C4-2B (cell line): Measurements from ENCODE around the gene NPC1.
A peak's percentile ranks its signal among the peaks of the same experiment; 100 is the strongest.

Experiments used
- H3K27ac ChIP-seq: fragments of 450-650 bp; 2 replicates; pipeline ENCODE4 v1.5.1; 2017
- ZFX ChIP-seq: fragments of 450-650 bp; IDR thresholded peaks from 2 replicates; pipeline ENCODE4 v1.6.1; 2017
- TF ChIP-seq, protein P1 (sequence below): fragments of 450-650 bp; conservative IDR thresholded peaks from 2 replicates; pipeline ENCODE4 v1.5.1; 2017; ENCODE audit warnings: mild to moderate bottlenecking

The NPC1 gene

GRCh38 chr18:23526501-23527063, 59.7 kb downstream of the NPC1 start:
- H3K27ac ChIP-seq: no peak overlapping the region
- no peak for TF ChIP-seq ZFX
- TF ChIP-seq, protein P1, sequence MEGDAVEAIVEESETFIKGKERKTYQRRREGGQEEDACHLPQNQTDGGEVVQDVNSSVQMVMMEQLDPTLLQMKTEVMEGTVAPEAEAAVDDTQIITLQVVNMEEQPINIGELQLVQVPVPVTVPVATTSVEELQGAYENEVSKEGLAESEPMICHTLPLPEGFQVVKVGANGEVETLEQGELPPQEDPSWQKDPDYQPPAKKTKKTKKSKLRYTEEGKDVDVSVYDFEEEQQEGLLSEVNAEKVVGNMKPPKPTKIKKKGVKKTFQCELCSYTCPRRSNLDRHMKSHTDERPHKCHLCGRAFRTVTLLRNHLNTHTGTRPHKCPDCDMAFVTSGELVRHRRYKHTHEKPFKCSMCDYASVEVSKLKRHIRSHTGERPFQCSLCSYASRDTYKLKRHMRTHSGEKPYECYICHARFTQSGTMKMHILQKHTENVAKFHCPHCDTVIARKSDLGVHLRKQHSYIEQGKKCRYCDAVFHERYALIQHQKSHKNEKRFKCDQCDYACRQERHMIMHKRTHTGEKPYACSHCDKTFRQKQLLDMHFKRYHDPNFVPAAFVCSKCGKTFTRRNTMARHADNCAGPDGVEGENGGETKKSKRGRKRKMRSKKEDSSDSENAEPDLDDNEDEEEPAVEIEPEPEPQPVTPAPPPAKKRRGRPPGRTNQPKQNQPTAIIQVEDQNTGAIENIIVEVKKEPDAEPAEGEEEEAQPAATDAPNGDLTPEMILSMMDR: no peak

DNA sequence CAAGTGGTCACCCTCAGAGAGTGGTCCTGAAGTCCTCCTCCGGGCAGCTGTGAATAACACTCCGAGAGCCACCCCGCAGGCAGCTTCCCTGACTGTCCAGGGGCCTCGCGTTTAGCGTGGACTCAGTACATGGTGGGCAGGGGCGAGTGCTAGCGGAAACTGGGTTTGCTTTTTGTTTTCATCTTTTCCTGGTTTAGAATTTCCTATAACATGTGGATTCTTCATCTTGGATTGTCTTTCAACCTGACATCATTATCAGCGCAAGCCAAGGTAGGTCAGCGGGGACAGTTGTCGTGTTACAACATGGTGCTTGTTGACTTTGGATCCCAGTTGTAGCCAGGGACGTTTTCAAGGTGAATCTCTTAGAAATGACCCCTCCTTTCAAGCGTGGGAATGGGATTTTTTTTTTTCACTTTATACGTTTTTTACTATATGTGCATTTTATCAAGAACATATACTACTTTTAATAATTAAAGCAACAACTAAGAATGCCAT, 62.0 kb downstream of the NPC1 start:
- no peak overlapping the region for H3K27ac ChIP-seq
- TF ChIP-seq, protein P1: no peak
- no peak for TF ChIP-seq ZFX

DNA sequence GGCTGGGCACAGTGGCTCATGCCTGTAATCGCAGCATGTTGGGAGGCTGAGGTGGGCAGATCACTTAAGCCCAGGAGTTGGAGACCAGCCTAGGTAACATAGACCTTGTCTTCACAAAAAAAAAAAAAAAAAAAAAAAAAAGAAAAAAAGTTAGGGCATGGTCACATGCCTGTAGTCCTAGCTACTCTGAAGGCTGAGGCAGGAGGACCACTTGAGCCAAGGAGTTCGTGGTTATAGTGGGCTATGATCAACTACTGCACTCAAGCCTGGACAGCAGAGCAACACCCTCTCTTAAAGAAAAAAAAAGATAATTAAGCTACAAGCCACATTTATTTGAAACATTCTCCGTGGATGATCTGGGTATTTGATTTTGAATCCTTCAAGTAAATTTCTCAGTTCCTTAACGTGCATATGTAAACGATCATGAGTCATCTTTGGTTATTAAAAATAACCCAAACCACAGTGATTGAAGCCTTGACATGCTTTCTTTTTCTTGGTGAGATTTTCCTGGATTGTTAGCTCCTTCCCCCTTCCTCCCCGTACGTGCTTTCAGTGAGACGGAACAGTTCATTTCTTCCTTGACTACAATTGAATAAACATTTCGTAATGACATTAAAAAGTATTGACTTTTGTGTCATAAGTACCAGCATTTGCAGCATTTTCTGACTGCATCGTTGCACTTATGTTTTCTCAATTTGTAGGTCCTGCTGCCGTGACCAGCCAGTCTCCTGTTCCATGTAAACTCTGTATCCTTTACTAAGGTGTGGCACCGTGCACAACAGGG, 62.7 kb downstream of the NPC1 start:
- no peak overlapping the region for H3K27ac ChIP-seq
- no peak for TF ChIP-seq ZFX
- TF ChIP-seq, protein P1: no peak

GRCh38 chr18:23521907-23522306, 64.4 kb downstream of the NPC1 start:
- TF ChIP-seq ZFX: no peak
- TF ChIP-seq, protein P1: no peak
- H3K27ac ChIP-seq: no peak overlapping the region

GRCh38 chr18:23521271-23521670, 65.0 kb downstream of the NPC1 start:
- no peak for TF ChIP-seq ZFX
- TF ChIP-seq, protein P1: no peak
- no peak overlapping the region for H3K27ac ChIP-seq

GRCh38 chr18:23519734-23520133, 66.6 kb downstream of the NPC1 start:
- no peak for TF ChIP-seq ZFX
- TF ChIP-seq, protein P1: no peak
- H3K27ac ChIP-seq: no peak overlapping the region

GRCh38 chr18:23515911-23516546, 70.3 kb downstream of the NPC1 start:
- TF ChIP-seq, protein P1: peak; percentile 97
- TF ChIP-seq ZFX: no peak
- no peak overlapping the region for H3K27ac ChIP-seq
